IMR-90 (cell line): ENCODE measurements around the gene EDIL3. TPM values are rescaled to one million over a fixed set of nuclear protein-coding genes. Genes with fewer than 3 reads are reported as not detected.
A peak's percentile ranks its signal among the peaks of the same experiment; 100 is the strongest.

Source experiments
- ATAC-seq: fragments of 200-7000 bp; cut with Tn5 transposase; 2 replicates; pipeline ENCODE4 v1.9.1; 2020; ENCODE audit warnings: low read depth, mild to moderate bottlenecking, moderate library complexity
- BruUV-seq: library from RNA; stranded (reverse); fragments of 400-500 nt; replicated peaks from 2 replicates; lab custom pipeline; 2021; lab: Mats Ljungman, UMichigan
- CTCF ChIA-PET: fragments of 300-600 bp; formaldehyde crosslinking; extraction: SDS; loops from one replicate; lab custom pipeline; 2021; ENCODE audit warnings: antibody characterized with exemption; lab: Yijun Ruan, JAX
- POLR2A ChIA-PET: fragments of 300-600 bp; sonication (Branson Sonifier 250); formaldehyde crosslinking; loops from one replicate; lab custom pipeline; 2022; ENCODE audit warnings: antibody characterized with exemption; ENCODE audit not compliant: unreplicated experiment; lab: Charles Lee
- DNase-seq: peaks from one replicate; pipeline ENCODE4 v3.0.0; 2013
- H2AFZ ChIP-seq: replicated peaks from 2 replicates; pipeline ENCODE3; 2013; ENCODE audit warnings: low read length, mild to moderate bottlenecking; ENCODE audit not compliant: poor library complexity
- H2AK5ac ChIP-seq: 2 replicates; pipeline ENCODE4 v1.6.1; 2013; ENCODE audit warnings: low read depth, low read length, inconsistent platforms
- H2AK9ac ChIP-seq: replicated peaks from 2 replicates; pipeline ENCODE3; 2013; ENCODE audit warnings: mild to moderate bottlenecking, low read depth, low read length, moderate library complexity; ENCODE audit not compliant: poor library complexity
- H2BK120ac ChIP-seq: 2 replicates; pipeline ENCODE4 v1.6.1; 2013; ENCODE audit warnings: low read depth, low read length, inconsistent platforms
- H2BK15ac ChIP-seq: 3 replicates; pipeline ENCODE4 v1.6.1; 2013; ENCODE audit warnings: low read depth, low read length, inconsistent platforms
- H2BK20ac ChIP-seq: 2 replicates; pipeline ENCODE4 v1.6.1; 2013; ENCODE audit warnings: low read depth, mild to moderate bottlenecking, inconsistent platforms, low read length, moderate library complexity
- H2BK5ac ChIP-seq: 2 replicates; pipeline ENCODE4 v1.6.1; 2013; ENCODE audit warnings: mild to moderate bottlenecking, low read depth, low read length, inconsistent platforms; ENCODE audit not compliant: poor library complexity, severe bottlenecking
- H3K14ac ChIP-seq: replicated peaks from 2 replicates; pipeline ENCODE4 v1.6.1; 2013; ENCODE audit warnings: low read depth, low read length, inconsistent platforms
- H3K18ac ChIP-seq: 2 replicates; pipeline ENCODE4 v1.6.1; 2013; ENCODE audit warnings: low read depth, low read length, control low read depth
- H3K23ac ChIP-seq: 2 replicates; pipeline ENCODE4 v1.6.1; 2013; ENCODE audit warnings: low read depth, low read length, inconsistent platforms
- H3K27ac ChIP-seq: 2 replicates; pipeline ENCODE4 v1.5.1; 2013; ENCODE audit warnings: mild to moderate bottlenecking, control low read depth, low read length; ENCODE audit not compliant: insufficient read depth
- H3K27me3 ChIP-seq: 2 replicates; pipeline ENCODE4 v1.6.1; 2013; ENCODE audit warnings: low read length; ENCODE audit not compliant: control insufficient read depth, insufficient read depth
- H3K36me3 ChIP-seq: 2 replicates; pipeline ENCODE4 v1.6.1; 2013; ENCODE audit warnings: low read length, mixed read lengths; ENCODE audit not compliant: control insufficient read depth, insufficient read depth
- H3K4ac ChIP-seq: 2 replicates; pipeline ENCODE4 v1.6.1; 2013; ENCODE audit warnings: low read depth, low read length, inconsistent platforms
- H3K4me1 ChIP-seq: 2 replicates; pipeline ENCODE4 v1.6.1; 2013; ENCODE audit warnings: low read length, mixed read lengths; ENCODE audit not compliant: control insufficient read depth, insufficient read depth
- H3K4me2 ChIP-seq: 2 replicates; pipeline ENCODE4 v1.6.1; 2013; ENCODE audit warnings: low read depth, mild to moderate bottlenecking, control low read depth, low read length, moderate library complexity
- H3K4me3 ChIP-seq: 2 replicates; pipeline ENCODE4 v1.5.1; 2013; ENCODE audit warnings: low read depth, mild to moderate bottlenecking, control low read depth, low read length, moderate library complexity; ENCODE audit not compliant: insufficient read depth
- H3K56ac ChIP-seq: 2 replicates; pipeline ENCODE4 v1.6.1; 2013; ENCODE audit warnings: low read length, inconsistent platforms; ENCODE audit not compliant: insufficient read depth; ENCODE audit errors: extremely low read depth
- H3K79me1 ChIP-seq, 2 experiments: 2 replicates each; pipeline ENCODE4 v1.6.1; 2013; ENCODE audit warnings: low read length in 2 of 2, inconsistent platforms in 1 of 2, low read depth in 1 of 2
- H3K9ac ChIP-seq: 2 replicates; pipeline ENCODE4 v1.6.1; 2013; ENCODE audit warnings: low read depth, low read length, control low read depth
- H3K9me1 ChIP-seq: 2 replicates; pipeline ENCODE4 v1.6.1; 2013; ENCODE audit warnings: low read length, inconsistent platforms; ENCODE audit not compliant: insufficient read depth
- H3K9me3 ChIP-seq: 2 replicates; pipeline ENCODE4 v1.6.1; 2013; ENCODE audit warnings: low read length; ENCODE audit not compliant: control insufficient read depth, insufficient read depth
- H4K20me1 ChIP-seq: 2 replicates; pipeline ENCODE4 v1.6.1; 2013; ENCODE audit warnings: low read length, inconsistent platforms; ENCODE audit not compliant: insufficient read depth
- H4K5ac ChIP-seq: 2 replicates; pipeline ENCODE4 v1.6.1; 2013; ENCODE audit warnings: mild to moderate bottlenecking, low read depth, low read length, control low read depth
- H4K8ac ChIP-seq, 2 experiments: 2 replicates each; pipeline ENCODE4 v1.6.1; 2013; ENCODE audit warnings: low read depth in 2 of 2, low read length in 2 of 2, control low read depth in 1 of 2, inconsistent platforms in 1 of 2
- H4K91ac ChIP-seq: 2 replicates; pipeline ENCODE4 v1.6.1; 2013; ENCODE audit warnings: low read depth, low read length, inconsistent platforms; ENCODE audit not compliant: insufficient read depth
- BHLHE40 ChIP-seq: fragments of 150-350 bp; IDR thresholded peaks from 2 replicates; pipeline ENCODE4 v1.6.1; 2016; ENCODE audit warnings: mild to moderate bottlenecking, low read depth, low read length
- CEBPB ChIP-seq: IDR thresholded peaks from 2 replicates; pipeline ENCODE4 v1.6.1; 2012; ENCODE audit warnings: low read depth, low read length, improper control_type of control experiment
- CHD1 ChIP-seq: IDR thresholded peaks from 2 replicates; pipeline ENCODE4 v1.6.1; 2012; ENCODE audit warnings: low read depth, low read length, improper control_type of control experiment
- CTCF ChIP-seq: conservative IDR thresholded peaks from 2 replicates; pipeline ENCODE4 v1.5.1; 2012; ENCODE audit warnings: mild to moderate bottlenecking, low read depth, low read length, improper control_type of control experiment
- ELK1 ChIP-seq: fragments of 150-350 bp; IDR thresholded peaks from 2 replicates; pipeline ENCODE4 v1.6.1; 2016; ENCODE audit warnings: low read depth, mild to moderate bottlenecking, low read length, moderate library complexity, borderline replicate concordance
- FOS ChIP-seq: fragments of 150-350 bp; IDR thresholded peaks from 2 replicates; pipeline ENCODE4 v1.6.1; 2016; ENCODE audit warnings: low read depth, low read length
- MAFK ChIP-seq: IDR thresholded peaks from 2 replicates; pipeline ENCODE4 v1.6.1; 2012; ENCODE audit warnings: low read depth, low read length, improper control_type of control experiment
- MAZ ChIP-seq: IDR thresholded peaks from 2 replicates; pipeline ENCODE4 v1.6.1; 2012; ENCODE audit warnings: low read depth, mild to moderate bottlenecking, low read length, improper control_type of control experiment, moderate library complexity, borderline replicate concordance
- MXI1 ChIP-seq: IDR thresholded peaks from 2 replicates; pipeline ENCODE4 v1.6.1; 2012; ENCODE audit warnings: low read depth, mild to moderate bottlenecking, low read length, moderate library complexity, borderline replicate concordance
- NFE2L2 ChIP-seq: fragments of 150-350 bp; IDR thresholded peaks from 2 replicates; pipeline ENCODE4 v1.6.1; 2016; ENCODE audit warnings: low read depth, mild to moderate bottlenecking, low read length
- POLR2A ChIP-seq: IDR thresholded peaks from 2 replicates; pipeline ENCODE4 v1.6.1; 2012; ENCODE audit warnings: mild to moderate bottlenecking, low read depth, low read length
- RAD21 ChIP-seq: IDR thresholded peaks from 2 replicates; pipeline ENCODE4 v1.6.1; 2012; ENCODE audit warnings: low read length, improper control_type of control experiment
- RCOR1 ChIP-seq: IDR thresholded peaks from 2 replicates; pipeline ENCODE4 v1.6.1; 2012; ENCODE audit warnings: mild to moderate bottlenecking, low read length, improper control_type of control experiment; ENCODE audit not compliant: insufficient replicate concordance
- RFX5 ChIP-seq: IDR thresholded peaks from 2 replicates; pipeline ENCODE4 v1.8.0; 2012; ENCODE audit warnings: low read depth, mild to moderate bottlenecking, low read length, moderate library complexity
- SMC3 ChIP-seq: fragments of 150-350 bp; IDR thresholded peaks from 2 replicates; pipeline ENCODE4 v1.6.1; 2016; ENCODE audit warnings: low read depth, mild to moderate bottlenecking, antibody characterized with exemption, low read length, moderate library complexity
- USF2 ChIP-seq: fragments of 150-350 bp; IDR thresholded peaks from 2 replicates; pipeline ENCODE4 v1.6.1; 2017; ENCODE audit warnings: mild to moderate bottlenecking, antibody characterized with exemption, low read length, low read depth
- WGBS, 2 experiments: methylation state at CpG; one replicate each; pipeline versions ENCODE4 v1.1.5 to v1.1.7; 2013; ENCODE audit warnings: missing lambda C conversion rate in 2 of 2; ENCODE audit not compliant: insufficient read length in 1 of 2; ENCODE audit errors: extremely low coverage in 2 of 2; 5-methylcytosine and 5-hydroxymethylcytosine counted together
- dilution Hi-C: fragments of 300-500 bp; cut with HindIII; formaldehyde crosslinking; loops from one replicate; pipeline ENCODE4 v1.14.3; 2018; ENCODE audit warnings: low sequenced_read_pairs; ENCODE audit not compliant: unreplicated experiment
- in situ Hi-C: fragments of 300-500 bp; cut with MboI; formaldehyde crosslinking; loops from 3 replicates; pipeline ENCODE4 v1.14.3; 2019; ENCODE audit warnings: low sequenced_read_pairs, inconsistent platforms, mixed read lengths
- intact Hi-C: fragments of 100-400 bp; cut with micrococcal nuclease; formaldehyde crosslinking; loops from 2 replicates; pipeline ENCODE4 v1.10.0; 2022
- polyA plus RNA-seq, 3 experiments: library from polyadenylated mRNA; depleted of rRNA; stranded (reverse); fragments of >200 nt; gene quantifications; 2 replicates each; pipeline ENCODE4 v1.2.3, GENCODE V29; 2012; ENCODE audit warnings: low replicate concordance in 1 of 3
- total RNA-seq: library from RNA; depleted of rRNA; stranded (reverse); fragments of >200 nt; gene quantifications from 2 replicates; pipeline ENCODE4 v1.2.3, GENCODE V29; 2012

EDIL3 gene
- total and polyA plus RNA-seq, 2 of the 4 experiments (the other 2 are of a cell fraction): 55.5 to 82.8 TPM

GRCh38 chr5:84299959-84300358, 84.7 kb downstream of the EDIL3 start:
- Histone ChIP-seq H3K27me3 (no peaks in the 10 kb centered on the region), H2BK15ac (peak overlapping the region; percentile 52; the same call in 1 of the 3 replicates), H4K8ac (0 out of 4 replicates have a peak overlapping the region, but pooled peaks of 1 of the 2 experiments have one; percentile 24), H3K4me2 (no peak overlapping the region), H3K14ac (0 out of 2 replicates have a peak overlapping the region, but pooled peaks have one; percentile 1), H3K4me1 (no peaks in the 10 kb centered on the region), H3K4ac (peak overlapping the region; percentile 1; the same call in 1 of the 2 replicates), H2AK9ac (no peak overlapping the region), H3K9ac (no peak overlapping the region), H2BK20ac (peak overlapping the region; percentile 42; the same call in 1 of the 2 replicates), H2BK5ac (no peak overlapping the region), H3K27ac (no peak overlapping the region), H4K20me1 (no peaks in the 10 kb centered on the region), H3K9me1 (peaks cover 2% of the 10 kb centered on the region; the same call in 1 of the 2 replicates), H3K36me3 (no peaks in the 10 kb centered on the region; the same call in 1 of the 2 replicates), H4K91ac (peak overlapping the region; percentile 35; the same call in 1 of the 2 replicates), H2AFZ (no peak overlapping the region), H3K4me3 (no peak overlapping the region), H3K79me1 (peaks cover 15 to 26% of the 10 kb centered on the region in 2 experiments), H3K23ac (no peak overlapping the region), H2AK5ac (peak overlapping the region; percentile 57), H4K5ac (no peak overlapping the region; the same call in 1 of the 2 replicates), H2BK120ac (peak overlapping the region; percentile 24), H3K56ac (no peak overlapping the region), H3K9me3 (no peaks in the 10 kb centered on the region), H3K18ac (no peak overlapping the region)
- CTCF ChIA-PET: no interaction called here
- dilution Hi-C loops: no loop called here
- in situ Hi-C loops: no loop called here
- ATAC-seq: no peak
- TF ChIP-seq MAZ (no peak), FOS (no peak), POLR2A (no peak), RCOR1 (no peak), USF2 (no peak), SMC3 (no peak), NFE2L2 (no peak), ELK1 (no peak), MAFK (no peak), RAD21 (no peak), CTCF (no peak), RFX5 (no peak), MXI1 (no peak), CEBPB (no peak), BHLHE40 (no peak), CHD1 (no peak)
- POLR2A ChIA-PET: no interaction called here
- intact Hi-C loops: loop anchor here (2.0 kb wide), 1 partner anchor 79 kb away; no protein-coding TSS in a partner anchor
- no CpG with 5 or more reads among the region's 1 CpG for WGBS, 2 experiments
- no peak for DNase-seq
- no TSS peak for BruUV-seq
